ENCODE results near the gene PCSK1.

GRCh38 chr5:96391921-96392320 lies 41.1 kb downstream of the PCSK1 start:
- TF ChIP-seq POLR2A (IDR thresholded peaks at IDR 0.05) (no peak), CTCF (IDR thresholded peaks at IDR 0.05) (no peak)

Measured in ovary (tissue), 3 donors.